ENCODE measurements around the gene CLPTM1L. TPM values are rescaled to one million over a fixed set of nuclear protein-coding genes. Genes with fewer than 3 reads are reported as not detected.

The CLPTM1L gene
- polyA plus RNA-seq, 3 donors: 14.1 to 76.2 (median 35.0) TPM

- Mint-ChIP-seq H3K4me1 (peaks cover 41% of the 10 kb centered on the region), H3K36me3 (peaks cover 5 to 8% of the 10 kb centered on the region in 2 donors), H3K27ac (no peak overlapping the region), H3K9me3 (peaks cover 8 to 26% (median 23%) of the 10 kb centered on the region in 7 donors), H3K4me3 (no peak overlapping the region), H3K27me3 (ENCODE audit: low read depth in 3 of 3) (peaks cover 30 to 42% (median 36%) of the 10 kb centered on the region in 3 donors)
- TF ChIP-seq CTCF (IDR thresholded peaks at IDR 0.05): no peak
- H3K4me2 ChIP-seq (replicated peaks; ENCODE audit: extremely low read depth, low read length, poor library complexity, severe bottlenecking): no peak overlapping the region
- H3K4me1 ChIP-seq (ENCODE audit: control insufficient read depth in 1 of 2, insufficient read depth in 2 of 2, low read length in 2 of 2): peaks cover 28 to 38% of the 10 kb centered on the region in 2 donors
- no peak for DNase-seq
- 64% methylated on average over 6 of the region's 7 CpGs for WGBS (ENCODE audit: insufficient coverage)
- no peak overlapping the region for H3K4me3 ChIP-seq (replicated peaks in 1 of 3; ENCODE audit: low read depth in 2 of 3, low read length in 3 of 3)
- no peaks in the 10 kb centered on the region for H3K79me2 ChIP-seq (ENCODE audit: insufficient read depth, low read length)
- no peak overlapping the region for H3K9ac ChIP-seq (ENCODE audit: insufficient read depth, low read length, poor library complexity, severe bottlenecking)
- no peaks in the 10 kb centered on the region for H4K20me1 ChIP-seq (ENCODE audit: insufficient read depth, low read length)
- intact Hi-C loops (cut with micrococcal nuclease): no loop called here
- H3K27ac ChIP-seq (ENCODE audit: low read depth in 1 of 2, low read length in 2 of 2): no peak overlapping the region
- H3K36me3 ChIP-seq (replicated peaks in 1 of 2; ENCODE audit: control insufficient read depth in 1 of 2, insufficient read depth in 2 of 2, low read length in 2 of 2): peaks cover 1 to 4% of the 10 kb centered on the region in 2 donors
- peaks cover 17 to 23% of the 10 kb centered on the region in 2 donors for H3K9me3 ChIP-seq (replicated peaks in 1 of 2; ENCODE audit: control insufficient read depth in 1 of 2, insufficient read depth in 1 of 2, low read length in 2 of 2)
- H3K27me3 ChIP-seq (ENCODE audit: control insufficient read depth in 2 of 2, insufficient read depth in 2 of 2, low read length in 2 of 2): peaks cover 0 to 24% of the 10 kb centered on the region in 2 donors
- no peak overlapping the region for H2AFZ ChIP-seq (ENCODE audit: insufficient read depth, low read depth, low read length, poor library complexity, severe bottlenecking)
Measured at GRCh38 chr5:1312206-1312605, 32.7 kb downstream of the CLPTM1L start.

- Histone ChIP-seq H3K4me3 (replicated peaks in 1 of 3; ENCODE audit: low read depth in 2 of 3, low read length in 3 of 3) (no peak overlapping the region), H4K20me1 (ENCODE audit: insufficient read depth, low read length) (no peaks in the 10 kb centered on the region), H3K9ac (ENCODE audit: insufficient read depth, low read length, poor library complexity, severe bottlenecking) (no peak overlapping the region), H3K36me3 (replicated peaks in 1 of 2; ENCODE audit: control insufficient read depth in 1 of 2, insufficient read depth in 2 of 2, low read length in 2 of 2) (no peaks in the 10 kb centered on the region), H3K4me2 (replicated peaks; ENCODE audit: extremely low read depth, low read length, poor library complexity, severe bottlenecking) (no peak overlapping the region), H3K9me3 (replicated peaks in 1 of 2; ENCODE audit: control insufficient read depth in 1 of 2, insufficient read depth in 1 of 2, low read length in 2 of 2) (peaks cover 17 to 23% of the 10 kb centered on the region in 2 donors), H3K79me2 (ENCODE audit: insufficient read depth, low read length) (no peaks in the 10 kb centered on the region), H3K4me1 (ENCODE audit: control insufficient read depth in 1 of 2, insufficient read depth in 2 of 2, low read length in 2 of 2) (peaks cover 28 to 37% of the 10 kb centered on the region in 2 donors), H2AFZ (ENCODE audit: insufficient read depth, low read depth, low read length, poor library complexity, severe bottlenecking) (no peak overlapping the region), H3K27ac (ENCODE audit: low read depth in 1 of 2, low read length in 2 of 2) (no peak overlapping the region), H3K27me3 (ENCODE audit: control insufficient read depth in 2 of 2, insufficient read depth in 2 of 2, low read length in 2 of 2) (peaks cover 0 to 24% of the 10 kb centered on the region in 2 donors)
- no peak overlapping the region for H3K4me3 Mint-ChIP-seq
- no peak overlapping the region for H3K27ac Mint-ChIP-seq
- H3K4me1 Mint-ChIP-seq: peaks cover 40% of the 10 kb centered on the region
- DNase-seq: no peak
- peaks cover 8 to 26% (median 23%) of the 10 kb centered on the region in 7 donors for H3K9me3 Mint-ChIP-seq
- peaks cover 30 to 41% (median 34%) of the 10 kb centered on the region in 3 donors for H3K27me3 Mint-ChIP-seq (ENCODE audit: low read depth in 3 of 3)
- intact Hi-C loops (cut with micrococcal nuclease): no loop called here
- WGBS (ENCODE audit: insufficient coverage): 93% methylated on average over 11 of the region's 15 CpGs
- peaks cover 2 to 3% of the 10 kb centered on the region in 2 donors for H3K36me3 Mint-ChIP-seq
- TF ChIP-seq CTCF (IDR thresholded peaks at IDR 0.05): no peak
Measured at GRCh38 chr5:1311439-1312055, 33.4 kb downstream of the CLPTM1L start.
